H9 (cell line): Measurements from ENCODE around the gene DNAJC7. TPM values are rescaled to one million over a fixed set of nuclear protein-coding genes. Genes with fewer than 3 reads are reported as not detected.

ENCODE experiments used
- DNase-seq: peaks from one replicate; pipeline ENCODE4 v3.0.0-alpha.2; 2017
- H2AFZ ChIP-seq: one replicate; pipeline ENCODE4 v1.6.1; 2013; ENCODE audit warnings: mild to moderate bottlenecking, low read length, control low read depth, moderate library complexity
- H2AK5ac ChIP-seq: 2 replicates; pipeline ENCODE4 v1.6.1; 2013; ENCODE audit warnings: low read length, control low read depth, mixed read lengths; ENCODE audit not compliant: insufficient read length
- H2BK120ac ChIP-seq: one replicate; pipeline ENCODE4 v1.6.1; 2013; ENCODE audit warnings: low read depth, mild to moderate bottlenecking, low read length, control low read depth, inconsistent platforms; ENCODE audit not compliant: poor library complexity, severe bottlenecking
- H2BK12ac ChIP-seq: 2 replicates; pipeline ENCODE4 v1.6.1; 2013; ENCODE audit warnings: low read length, control low read depth, mixed read lengths, low read depth; ENCODE audit not compliant: insufficient read length
- H2BK15ac ChIP-seq: 2 replicates; pipeline ENCODE4 v1.6.1; 2013; ENCODE audit warnings: low read depth, low read length, control low read depth
- H2BK20ac ChIP-seq: one replicate; pipeline ENCODE4 v1.6.1; 2013; ENCODE audit warnings: low read depth, mild to moderate bottlenecking, low read length, control low read depth, inconsistent platforms; ENCODE audit not compliant: poor library complexity, severe bottlenecking
- H2BK5ac ChIP-seq: 2 replicates; pipeline ENCODE4 v1.6.1; 2013; ENCODE audit warnings: low read length, control low read depth, mixed read lengths; ENCODE audit not compliant: insufficient read length
- H3K14ac ChIP-seq: 2 replicates; pipeline ENCODE4 v1.6.1; 2013; ENCODE audit warnings: low read length, control low read depth; ENCODE audit not compliant: insufficient read depth
- H3K18ac ChIP-seq: 2 replicates; pipeline ENCODE4 v1.6.1; 2013; ENCODE audit warnings: low read depth, mild to moderate bottlenecking, mixed read lengths, low read length, control low read depth; ENCODE audit not compliant: insufficient read length
- H3K23ac ChIP-seq: 2 replicates; pipeline ENCODE4 v1.6.1; 2013; ENCODE audit warnings: low read length, control low read depth, mixed read lengths, low read depth; ENCODE audit not compliant: insufficient read length
- H3K23me2 ChIP-seq: 2 replicates; pipeline ENCODE4 v1.6.1; 2013; ENCODE audit warnings: low read depth, mild to moderate bottlenecking, mixed read lengths, low read length, control low read depth; ENCODE audit not compliant: insufficient read length, poor library complexity, severe bottlenecking
- H3K27ac ChIP-seq: 2 replicates; pipeline ENCODE4 v1.5.1; 2013; ENCODE audit warnings: low read length, control low read depth, mixed read lengths, low read depth; ENCODE audit not compliant: insufficient read length
- H3K27me3 ChIP-seq: 2 replicates; pipeline ENCODE4 v1.6.1; 2013; ENCODE audit warnings: low read length, control low read depth, inconsistent platforms; ENCODE audit not compliant: insufficient read depth
- H3K4ac ChIP-seq: 2 replicates; pipeline ENCODE4 v1.6.1; 2013; ENCODE audit warnings: low read depth, mild to moderate bottlenecking, control low read depth, inconsistent platforms, low read length, moderate library complexity
- H3K4me1 ChIP-seq: 2 replicates; pipeline ENCODE4 v1.6.1; 2013; ENCODE audit warnings: low read length, control low read depth, inconsistent platforms; ENCODE audit not compliant: insufficient read depth
- H3K4me2 ChIP-seq: 2 replicates; pipeline ENCODE4 v1.6.1; 2013; ENCODE audit warnings: low read length, control low read depth, mixed read lengths; ENCODE audit not compliant: insufficient read length, insufficient read depth
- H3K56ac ChIP-seq: 2 replicates; pipeline ENCODE4 v1.6.1; 2013; ENCODE audit warnings: low read depth, mild to moderate bottlenecking, mixed read lengths, low read length, control low read depth; ENCODE audit not compliant: insufficient read length
- H3K79me1 ChIP-seq: 2 replicates; pipeline ENCODE4 v1.6.1; 2013; ENCODE audit warnings: low read depth, mild to moderate bottlenecking, moderate library complexity, low read length, control low read depth, inconsistent platforms; ENCODE audit not compliant: insufficient read depth, poor library complexity, severe bottlenecking
- H3K79me2 ChIP-seq: 2 replicates; pipeline ENCODE4 v1.6.1; 2013; ENCODE audit warnings: low read length, control low read depth, inconsistent platforms; ENCODE audit not compliant: insufficient read depth
- H3K9ac ChIP-seq: 2 replicates; pipeline ENCODE4 v1.6.1; 2013; ENCODE audit warnings: low read length, control low read depth, mixed read lengths; ENCODE audit not compliant: insufficient read length; ENCODE audit errors: extremely low read depth
- H3K9me3 ChIP-seq: one replicate; pipeline ENCODE4 v1.6.1; 2013; ENCODE audit warnings: low read depth, low read length, inconsistent platforms; ENCODE audit not compliant: control insufficient read depth
- H3T11ph ChIP-seq: one replicate; pipeline ENCODE4 v1.6.1; 2013; ENCODE audit warnings: mild to moderate bottlenecking, low read length, control low read depth, inconsistent platforms
- H4K20me1 ChIP-seq: one replicate; pipeline ENCODE4 v1.6.1; 2013; ENCODE audit not compliant: control insufficient read depth, insufficient read length, insufficient read depth
- H4K5ac ChIP-seq: 2 replicates; pipeline ENCODE4 v1.6.1; 2013; ENCODE audit warnings: low read depth, mild to moderate bottlenecking, mixed read lengths, low read length, control low read depth; ENCODE audit not compliant: insufficient read length
- H4K8ac ChIP-seq: replicated peaks from 2 replicates; pipeline ENCODE4 v1.6.1; 2013; ENCODE audit warnings: low read length, control low read depth, mixed read lengths, low read depth; ENCODE audit not compliant: insufficient read length
- H4K91ac ChIP-seq: 2 replicates; pipeline ENCODE4 v1.6.1; 2013; ENCODE audit warnings: low read depth, mild to moderate bottlenecking, moderate library complexity, mixed read lengths, low read length, control low read depth; ENCODE audit not compliant: insufficient read length
- H3K27ac Mint-ChIP-seq, 3 experiments: 2 replicates in 2 of 3; 3 replicates in 1 of 3; pipeline ENCODE4 v1.8.0; 2020 to 2021; ENCODE audit warnings: mixed read lengths in 3 of 3, mild to moderate bottlenecking in 1 of 3, moderate library complexity in 1 of 3
- H3K27me3 Mint-ChIP-seq: 2 replicates; pipeline ENCODE4 v1.8.0; 2021; ENCODE audit warnings: low read depth, mild to moderate bottlenecking, moderate library complexity, mixed read lengths
- H3K36me3 Mint-ChIP-seq, 3 experiments: 2 replicates in 2 of 3; 3 replicates in 1 of 3; pipeline ENCODE4 v1.8.0; 2020 to 2021; ENCODE audit warnings: low read depth in 3 of 3, mixed read lengths in 3 of 3; ENCODE audit not compliant: insufficient read depth in 1 of 3
- H3K4me1 Mint-ChIP-seq, 2 experiments: 2 replicates each; pipeline ENCODE4 v1.8.0; 2020; ENCODE audit warnings: mixed read lengths in 2 of 2
- H3K4me3 Mint-ChIP-seq, 2 experiments: 2 replicates in 1 of 2; 3 replicates in 1 of 2; pipeline ENCODE4 v1.8.0; 2020 to 2021; ENCODE audit warnings: mild to moderate bottlenecking in 2 of 2, mixed read lengths in 2 of 2, moderate library complexity in 1 of 2
- H3K9me3 Mint-ChIP-seq, 2 experiments: 2 replicates in 1 of 2; 3 replicates in 1 of 2; pipeline ENCODE4 v1.8.0; 2020; ENCODE audit warnings: mild to moderate bottlenecking in 2 of 2, mixed read lengths in 2 of 2, moderate library complexity in 1 of 2
- WGBS: extraction: QIAGEN DNeasy Blood & Tissue Kit; methylation state at CpG from one replicate; pipeline ENCODE4 v1.1.7; 2013; ENCODE audit warnings: missing lambda C conversion rate, low lambda C conversion rate, mixed read lengths; ENCODE audit not compliant: insufficient read length; ENCODE audit errors: extremely low coverage; 5-methylcytosine and 5-hydroxymethylcytosine counted together
- total RNA-seq: library from RNA; stranded (reverse); gene quantifications from 2 replicates; pipeline ENCODE4 v1.2.1, GENCODE V29; 2021
- TF ChIP-seq, protein P1 (sequence below): fragments of 200-600 bp; sonication (generic); conservative IDR thresholded peaks from 3 replicates; pipeline ENCODE4 v1.8.0; 2021; ENCODE audit warnings: antibody characterized with exemption, mild to moderate bottlenecking

The DNAJC7 gene
- total RNA-seq, 1 experiment from 2014 or later, result 141 TPM

DNA sequence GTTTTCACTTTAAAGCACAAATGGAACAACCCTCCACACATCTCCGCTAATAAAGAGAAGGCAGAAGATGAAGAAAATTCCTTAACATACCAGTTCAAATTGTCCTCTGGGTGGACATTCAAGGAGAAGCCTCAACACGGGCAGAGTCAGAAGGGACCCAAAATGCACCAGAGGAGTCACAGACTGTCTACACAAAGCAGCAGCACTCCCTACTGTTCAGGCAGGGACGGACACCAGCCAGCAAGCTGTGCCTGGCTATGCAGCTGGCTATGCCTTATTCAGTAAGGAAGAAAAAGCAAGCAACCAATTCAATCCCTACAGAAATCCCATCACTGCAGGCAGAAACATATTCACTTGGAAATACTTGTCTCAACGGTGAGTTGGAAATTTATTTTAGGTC lies 8.1 kb downstream of the DNAJC7 start:
- no CpG with 5 or more reads among the region's 4 CpGs for WGBS
- Mint-ChIP-seq H3K4me1 (peaks cover 41 to 42% of the 10 kb centered on the region in 2 experiments), H3K27ac (peak overlapping the region; percentile 22 to 78 (median 74); a peak in 4 of 7 replicates), H3K36me3 (peaks cover 12 to 33% (median 15%) of the 10 kb centered on the region in 3 experiments), H3K9me3 (no peaks in the 10 kb centered on the region), H3K27me3 (no peaks in the 10 kb centered on the region), H3K4me3 (no peak overlapping the region)
- no peak overlapping the region for H2BK15ac ChIP-seq
- H3K14ac ChIP-seq, result no peak overlapping the region
- TF ChIP-seq, protein P1, sequence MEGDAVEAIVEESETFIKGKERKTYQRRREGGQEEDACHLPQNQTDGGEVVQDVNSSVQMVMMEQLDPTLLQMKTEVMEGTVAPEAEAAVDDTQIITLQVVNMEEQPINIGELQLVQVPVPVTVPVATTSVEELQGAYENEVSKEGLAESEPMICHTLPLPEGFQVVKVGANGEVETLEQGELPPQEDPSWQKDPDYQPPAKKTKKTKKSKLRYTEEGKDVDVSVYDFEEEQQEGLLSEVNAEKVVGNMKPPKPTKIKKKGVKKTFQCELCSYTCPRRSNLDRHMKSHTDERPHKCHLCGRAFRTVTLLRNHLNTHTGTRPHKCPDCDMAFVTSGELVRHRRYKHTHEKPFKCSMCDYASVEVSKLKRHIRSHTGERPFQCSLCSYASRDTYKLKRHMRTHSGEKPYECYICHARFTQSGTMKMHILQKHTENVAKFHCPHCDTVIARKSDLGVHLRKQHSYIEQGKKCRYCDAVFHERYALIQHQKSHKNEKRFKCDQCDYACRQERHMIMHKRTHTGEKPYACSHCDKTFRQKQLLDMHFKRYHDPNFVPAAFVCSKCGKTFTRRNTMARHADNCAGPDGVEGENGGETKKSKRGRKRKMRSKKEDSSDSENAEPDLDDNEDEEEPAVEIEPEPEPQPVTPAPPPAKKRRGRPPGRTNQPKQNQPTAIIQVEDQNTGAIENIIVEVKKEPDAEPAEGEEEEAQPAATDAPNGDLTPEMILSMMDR, result peak; percentile 32; the same call in 2 of the 3 replicates
- no peak overlapping the region for H3K18ac ChIP-seq
- no peak overlapping the region for H2BK5ac ChIP-seq
- H2AK5ac ChIP-seq, result no peak overlapping the region
- H3K4ac ChIP-seq, result no peak overlapping the region
- H2BK12ac ChIP-seq, result no peak overlapping the region
- H4K8ac ChIP-seq, result no peak overlapping the region
- no peak overlapping the region for H3K56ac ChIP-seq
- no peaks in the 10 kb centered on the region for H3K27me3 ChIP-seq
- peaks cover 13% of the 10 kb centered on the region for H3K4me1 ChIP-seq
- H4K5ac ChIP-seq, result no peak overlapping the region
- no peaks in the 10 kb centered on the region for H3K9me3 ChIP-seq
- no peak overlapping the region for H3T11ph ChIP-seq
- H3K4me2 ChIP-seq, result no peak overlapping the region
- H4K91ac ChIP-seq, result no peak overlapping the region
- H2BK20ac ChIP-seq, result no peak overlapping the region
- H2AFZ ChIP-seq, result no peak overlapping the region
- peak; percentile 50 for DNase-seq
- no peak overlapping the region for H3K27ac ChIP-seq
- no peak overlapping the region for H3K9ac ChIP-seq
- H3K79me2 ChIP-seq, result peaks cover 45% of the 10 kb centered on the region
- no peak overlapping the region for H3K23ac ChIP-seq
- peaks cover 9% of the 10 kb centered on the region for H3K79me1 ChIP-seq
- H3K23me2 ChIP-seq, result no peaks in the 10 kb centered on the region
- no peaks in the 10 kb centered on the region for H4K20me1 ChIP-seq
- H2BK120ac ChIP-seq, result no peak overlapping the region
